IMR-90 (cell line): ENCODE results near the gene CUBN. TPM values are rescaled to one million over a fixed set of nuclear protein-coding genes. Genes with fewer than 3 reads are reported as not detected.

ENCODE experiments used
- ATAC-seq: fragments of 200-7000 bp; cut with Tn5 transposase; 2 replicates; pipeline ENCODE4 v1.9.1; 2020; ENCODE audit warnings: low read depth, mild to moderate bottlenecking, moderate library complexity
- BruUV-seq: library from RNA; stranded (reverse); fragments of 400-500 nt; replicated peaks from 2 replicates; lab custom pipeline; 2021; lab: Mats Ljungman, UMichigan
- CTCF ChIA-PET: fragments of 300-600 bp; formaldehyde crosslinking; extraction: SDS; loops from one replicate; lab custom pipeline; 2021; ENCODE audit warnings: antibody characterized with exemption; lab: Yijun Ruan, JAX
- POLR2A ChIA-PET: fragments of 300-600 bp; sonication (Branson Sonifier 250); formaldehyde crosslinking; loops from one replicate; lab custom pipeline; 2022; ENCODE audit warnings: antibody characterized with exemption; ENCODE audit not compliant: unreplicated experiment; lab: Charles Lee
- DNase-seq: peaks from one replicate; pipeline ENCODE4 v3.0.0; 2013
- H2AFZ ChIP-seq: replicated peaks from 2 replicates; pipeline ENCODE3; 2013; ENCODE audit warnings: low read length, mild to moderate bottlenecking; ENCODE audit not compliant: poor library complexity
- H2AK5ac ChIP-seq: 2 replicates; pipeline ENCODE4 v1.6.1; 2013; ENCODE audit warnings: low read depth, low read length, inconsistent platforms
- H2AK9ac ChIP-seq: replicated peaks from 2 replicates; pipeline ENCODE3; 2013; ENCODE audit warnings: mild to moderate bottlenecking, low read depth, low read length, moderate library complexity; ENCODE audit not compliant: poor library complexity
- H2BK120ac ChIP-seq: 2 replicates; pipeline ENCODE4 v1.6.1; 2013; ENCODE audit warnings: low read depth, low read length, inconsistent platforms
- H2BK15ac ChIP-seq: 3 replicates; pipeline ENCODE4 v1.6.1; 2013; ENCODE audit warnings: low read depth, low read length, inconsistent platforms
- H2BK20ac ChIP-seq: 2 replicates; pipeline ENCODE4 v1.6.1; 2013; ENCODE audit warnings: low read depth, mild to moderate bottlenecking, inconsistent platforms, low read length, moderate library complexity
- H2BK5ac ChIP-seq: 2 replicates; pipeline ENCODE4 v1.6.1; 2013; ENCODE audit warnings: mild to moderate bottlenecking, low read depth, low read length, inconsistent platforms; ENCODE audit not compliant: poor library complexity, severe bottlenecking
- H3K14ac ChIP-seq: replicated peaks from 2 replicates; pipeline ENCODE4 v1.6.1; 2013; ENCODE audit warnings: low read depth, low read length, inconsistent platforms
- H3K18ac ChIP-seq: 2 replicates; pipeline ENCODE4 v1.6.1; 2013; ENCODE audit warnings: low read depth, low read length, control low read depth
- H3K23ac ChIP-seq: 2 replicates; pipeline ENCODE4 v1.6.1; 2013; ENCODE audit warnings: low read depth, low read length, inconsistent platforms
- H3K27ac ChIP-seq: 2 replicates; pipeline ENCODE4 v1.5.1; 2013; ENCODE audit warnings: mild to moderate bottlenecking, control low read depth, low read length; ENCODE audit not compliant: insufficient read depth
- H3K27me3 ChIP-seq: 2 replicates; pipeline ENCODE4 v1.6.1; 2013; ENCODE audit warnings: low read length; ENCODE audit not compliant: control insufficient read depth, insufficient read depth
- H3K36me3 ChIP-seq: 2 replicates; pipeline ENCODE4 v1.6.1; 2013; ENCODE audit warnings: low read length, mixed read lengths; ENCODE audit not compliant: control insufficient read depth, insufficient read depth
- H3K4ac ChIP-seq: 2 replicates; pipeline ENCODE4 v1.6.1; 2013; ENCODE audit warnings: low read depth, low read length, inconsistent platforms
- H3K4me1 ChIP-seq: 2 replicates; pipeline ENCODE4 v1.6.1; 2013; ENCODE audit warnings: low read length, mixed read lengths; ENCODE audit not compliant: control insufficient read depth, insufficient read depth
- H3K4me2 ChIP-seq: 2 replicates; pipeline ENCODE4 v1.6.1; 2013; ENCODE audit warnings: low read depth, mild to moderate bottlenecking, control low read depth, low read length, moderate library complexity
- H3K4me3 ChIP-seq: 2 replicates; pipeline ENCODE4 v1.5.1; 2013; ENCODE audit warnings: low read depth, mild to moderate bottlenecking, control low read depth, low read length, moderate library complexity; ENCODE audit not compliant: insufficient read depth
- H3K56ac ChIP-seq: 2 replicates; pipeline ENCODE4 v1.6.1; 2013; ENCODE audit warnings: low read length, inconsistent platforms; ENCODE audit not compliant: insufficient read depth; ENCODE audit errors: extremely low read depth
- H3K79me1 ChIP-seq, 2 experiments: 2 replicates each; pipeline ENCODE4 v1.6.1; 2013; ENCODE audit warnings: low read length in 2 of 2, inconsistent platforms in 1 of 2, low read depth in 1 of 2
- H3K9ac ChIP-seq: 2 replicates; pipeline ENCODE4 v1.6.1; 2013; ENCODE audit warnings: low read depth, low read length, control low read depth
- H3K9me1 ChIP-seq: 2 replicates; pipeline ENCODE4 v1.6.1; 2013; ENCODE audit warnings: low read length, inconsistent platforms; ENCODE audit not compliant: insufficient read depth
- H3K9me3 ChIP-seq: 2 replicates; pipeline ENCODE4 v1.6.1; 2013; ENCODE audit warnings: low read length; ENCODE audit not compliant: control insufficient read depth, insufficient read depth
- H4K20me1 ChIP-seq: 2 replicates; pipeline ENCODE4 v1.6.1; 2013; ENCODE audit warnings: low read length, inconsistent platforms; ENCODE audit not compliant: insufficient read depth
- H4K5ac ChIP-seq: 2 replicates; pipeline ENCODE4 v1.6.1; 2013; ENCODE audit warnings: mild to moderate bottlenecking, low read depth, low read length, control low read depth
- H4K8ac ChIP-seq, 2 experiments: 2 replicates each; pipeline ENCODE4 v1.6.1; 2013; ENCODE audit warnings: low read depth in 2 of 2, low read length in 2 of 2, control low read depth in 1 of 2, inconsistent platforms in 1 of 2
- H4K91ac ChIP-seq: 2 replicates; pipeline ENCODE4 v1.6.1; 2013; ENCODE audit warnings: low read depth, low read length, inconsistent platforms; ENCODE audit not compliant: insufficient read depth
- CEBPB ChIP-seq: IDR thresholded peaks from 2 replicates; pipeline ENCODE4 v1.6.1; 2012; ENCODE audit warnings: low read depth, low read length, improper control_type of control experiment
- CHD1 ChIP-seq: IDR thresholded peaks from 2 replicates; pipeline ENCODE4 v1.6.1; 2012; ENCODE audit warnings: low read depth, low read length, improper control_type of control experiment
- FOS ChIP-seq: fragments of 150-350 bp; IDR thresholded peaks from 2 replicates; pipeline ENCODE4 v1.6.1; 2016; ENCODE audit warnings: low read depth, low read length
- NFE2L2 ChIP-seq: fragments of 150-350 bp; IDR thresholded peaks from 2 replicates; pipeline ENCODE4 v1.6.1; 2016; ENCODE audit warnings: low read depth, mild to moderate bottlenecking, low read length
- RAD21 ChIP-seq: IDR thresholded peaks from 2 replicates; pipeline ENCODE4 v1.6.1; 2012; ENCODE audit warnings: low read length, improper control_type of control experiment
- SMC3 ChIP-seq: fragments of 150-350 bp; IDR thresholded peaks from 2 replicates; pipeline ENCODE4 v1.6.1; 2016; ENCODE audit warnings: low read depth, mild to moderate bottlenecking, antibody characterized with exemption, low read length, moderate library complexity
- USF2 ChIP-seq: fragments of 150-350 bp; IDR thresholded peaks from 2 replicates; pipeline ENCODE4 v1.6.1; 2017; ENCODE audit warnings: mild to moderate bottlenecking, antibody characterized with exemption, low read length, low read depth
- WGBS, 2 experiments: methylation state at CpG; one replicate each; pipeline versions ENCODE4 v1.1.5 to v1.1.7; 2013; ENCODE audit warnings: missing lambda C conversion rate in 2 of 2; ENCODE audit not compliant: insufficient read length in 1 of 2; ENCODE audit errors: extremely low coverage in 2 of 2; 5-methylcytosine and 5-hydroxymethylcytosine counted together
- dilution Hi-C: fragments of 300-500 bp; cut with HindIII; formaldehyde crosslinking; loops from one replicate; pipeline ENCODE4 v1.14.3; 2018; ENCODE audit warnings: low sequenced_read_pairs; ENCODE audit not compliant: unreplicated experiment
- in situ Hi-C: fragments of 300-500 bp; cut with MboI; formaldehyde crosslinking; loops from 3 replicates; pipeline ENCODE4 v1.14.3; 2019; ENCODE audit warnings: low sequenced_read_pairs, inconsistent platforms, mixed read lengths
- intact Hi-C: fragments of 100-400 bp; cut with micrococcal nuclease; formaldehyde crosslinking; loops from 2 replicates; pipeline ENCODE4 v1.10.0; 2022
- polyA plus RNA-seq, 3 experiments: library from polyadenylated mRNA; depleted of rRNA; stranded (reverse); fragments of >200 nt; gene quantifications; 2 replicates each; pipeline ENCODE4 v1.2.3, GENCODE V29; 2012; ENCODE audit warnings: low replicate concordance in 1 of 3
- total RNA-seq: library from RNA; depleted of rRNA; stranded (reverse); fragments of >200 nt; gene quantifications from 2 replicates; pipeline ENCODE4 v1.2.3, GENCODE V29; 2012

CUBN gene
- total and polyA plus RNA-seq, 2 of the 4 experiments (the other 2 are of a cell fraction) = 0.19 to 0.54 TPM

- H2AK5ac ChIP-seq = no peak overlapping the region
- H3K4me2 ChIP-seq = no peak overlapping the region
- H4K8ac ChIP-seq = no peak overlapping the region
- BruUV-seq = no TSS peak
- ChIA-PET CTCF (no interaction called here), POLR2A (no interaction called here)
- H2AK9ac ChIP-seq = no peak overlapping the region
- no peaks in the 10 kb centered on the region for H3K9me3 ChIP-seq
- H3K79me1 ChIP-seq = 0 out of 4 replicates have a peak, but pooled peaks cover 0 to 2% of the 10 kb centered on the region in 2 experiments
- H3K9ac ChIP-seq = no peak overlapping the region
- no peak overlapping the region for H4K91ac ChIP-seq
- no peak overlapping the region for H3K4ac ChIP-seq
- dilution Hi-C loops = no loop called here
- no peaks in the 10 kb centered on the region for H3K36me3 ChIP-seq
- no peak overlapping the region for H2BK120ac ChIP-seq
- no CpG with 5 or more reads among the region's 5 CpGs for WGBS, 2 experiments
- no peak overlapping the region for H3K4me3 ChIP-seq
- no peak overlapping the region for H3K27ac ChIP-seq
- no peak overlapping the region for H2BK20ac ChIP-seq
- TF ChIP-seq RAD21 (no peak), CEBPB (no peak), USF2 (no peak), NFE2L2 (no peak), FOS (no peak), SMC3 (no peak), CHD1 (no peak)
- no peak overlapping the region for H3K18ac ChIP-seq
- ATAC-seq = no peak
- intact Hi-C loops = no loop called here
- DNase-seq = no peak
- in situ Hi-C loops = no loop called here
- H3K23ac ChIP-seq = no peak overlapping the region
- H2AFZ ChIP-seq = no peak overlapping the region
- peaks cover 6% of the 10 kb centered on the region for H3K4me1 ChIP-seq
- H4K5ac ChIP-seq = no peak overlapping the region
- H3K27me3 ChIP-seq = no peaks in the 10 kb centered on the region
- H3K14ac ChIP-seq = no peak overlapping the region; the same call in 1 of the 2 replicates
- H2BK5ac ChIP-seq = no peak overlapping the region
- no peak overlapping the region for H2BK15ac ChIP-seq
- no peaks in the 10 kb centered on the region; the same call in 1 of the 2 replicates for H4K20me1 ChIP-seq
- H3K9me1 ChIP-seq = peaks cover 7% of the 10 kb centered on the region; the same call in 1 of the 2 replicates
- H3K56ac ChIP-seq = no peak overlapping the region
Observed at GRCh38 chr10:17125206-17125893, 4.3 kb downstream of the CUBN start.
